K562 (cell line): ENCODE data around the gene LRRN3. TPM values are rescaled to one million over a fixed set of nuclear protein-coding genes. Genes with fewer than 3 reads are reported as not detected.

Source experiments
- ADNP ChIP-seq: fragments of 200-800 bp; sonication (Bioruptor generic); IDR thresholded peaks from 2 replicates; pipeline ENCODE4 v1.6.1; 2016; ENCODE audit warnings: missing genetic modification characterization, missing compliant biosample characterization
- ARID4B ChIP-seq: sonication (generic); formaldehyde crosslinking; IDR thresholded peaks from 2 replicates; pipeline ENCODE4 v1.8.0; 2022; ENCODE audit warnings: mild to moderate bottlenecking, missing genetic modification reagents
- BDP1 ChIP-seq: IDR thresholded peaks from 3 replicates; pipeline ENCODE4 v1.6.1; 2011; ENCODE audit not compliant: insufficient read length, insufficient read depth
- CBX2 ChIP-seq: fragments of 200-600 bp; sonication (generic); IDR thresholded peaks from one replicate; pipeline ENCODE4 v1.6.1; 2012; ENCODE audit warnings: mild to moderate bottlenecking, low read length, inconsistent platforms; ENCODE audit not compliant: insufficient read depth, poor library complexity, severe bottlenecking
- ERF ChIP-seq: fragments of 450-650 bp; formaldehyde crosslinking; IDR thresholded peaks from 2 replicates; pipeline ENCODE4 v1.4.0; 2020; ENCODE audit warnings: mild to moderate bottlenecking, mixed read lengths
- PTRF ChIP-seq: fragments of 450-650 bp; IDR thresholded peaks from 2 replicates; pipeline ENCODE4 v1.6.1; 2016; ENCODE audit warnings: mild to moderate bottlenecking, missing genetic modification characterization, missing compliant biosample characterization
- PYGO2 ChIP-seq: fragments of 450-650 bp; IDR thresholded peaks from 2 replicates; pipeline ENCODE4 v1.6.1; 2016; ENCODE audit warnings: mild to moderate bottlenecking, missing genetic modification characterization, moderate library complexity, missing compliant biosample characterization
- STAG1 ChIP-seq: sonication (generic); formaldehyde crosslinking; IDR thresholded peaks from 2 replicates; pipeline ENCODE4 v1.5.0; 2020; ENCODE audit warnings: missing genetic modification reagents, borderline replicate concordance
- STAT6 ChIP-seq: sonication (generic); formaldehyde crosslinking; IDR thresholded peaks from 2 replicates; pipeline ENCODE4 v1.8.1; 2023; ENCODE audit warnings: mild to moderate bottlenecking, missing genetic modification reagents
- WHSC1 ChIP-seq: IDR thresholded peaks from one replicate; pipeline ENCODE4 v1.6.1; 2012; ENCODE audit warnings: low read length, control low read depth, inconsistent platforms
- ZNF507 ChIP-seq: conservative IDR thresholded peaks from 2 replicates; pipeline ENCODE4 v1.6.1; 2017; ENCODE audit warnings: missing genetic modification characterization, missing compliant biosample characterization
- polyA plus RNA-seq, 8 experiments: library from polyadenylated mRNA; depleted of rRNA in 4 of 8; stranded (reverse) in 5 of 8; unstranded in 3 of 8; fragments of >200 nt; fragmentation: Nextera tagmentation in 2 of 8; fragmentation: Illumina TruSeq in 1 of 8; extraction: Ambion mirVana in 2 of 8; extraction: Trizol in 1 of 8; gene quantifications; 2 replicates each; pipeline versions ENCODE4 v1.2.1 to v1.2.3, GENCODE V29; 2011 to 2014; ENCODE audit warnings: inconsistent platforms in 1 of 8, missing spikeins in 1 of 8
- total RNA-seq, 7 experiments: library from RNA; depleted of rRNA in 6 of 7; stranded (reverse); fragments of >200 nt in 6 of 7; fragmentation: Illumina TruSeq in 2 of 7; extraction: Trizol in 2 of 7; gene quantifications; 2 replicates each; pipeline versions ENCODE4 v1.2.1 to v1.2.3, GENCODE V29; 2011 to 2021; ENCODE audit warnings: low replicate concordance in 1 of 7
- TF ChIP-seq, protein P1 (sequence below), 3 experiments: fragments of 200-800 bp in 1 of 3; fragments of 250-450 bp in 1 of 3; fragments of 450-650 bp in 1 of 3; sonication (Bioruptor Pico) in 1 of 3; sonication (Bioruptor generic) in 1 of 3; formaldehyde crosslinking in 1 of 3; IDR thresholded peaks; 2 replicates each; pipeline versions ENCODE4 v1.6.1 to v1.8.0; 2016 to 2022; ENCODE audit warnings: mild to moderate bottlenecking in 2 of 3, missing genetic modification characterization in 2 of 3, missing compliant biosample characterization in 1 of 3, moderate library complexity in 1 of 3

LRRN3 gene
- total and polyA plus RNA-seq, 9 of the 15 experiments (the other 6 are each of a cell fraction or from before 2014, with no cell fraction given), result 0.05 to 1.00 (median 0.20) TPM; not detected in 1

GRCh38 chr7:111113263-111114017 lies 22.5 kb downstream of the LRRN3 start (continued):
- TF ChIP-seq STAT6 (no peak), ARID4B (CRISPR knock-in tag) (no peak), PTRF (tag) (no peak), PYGO2 (no peak), ADNP (no peak), BDP1 (no peak), ERF (CRISPR knock-in tag) (no peak), ZNF507 (tag) (no peak), STAG1 (no peak), CBX2 (no peak), WHSC1 (no peak)
- TF ChIP-seq, protein P1, sequence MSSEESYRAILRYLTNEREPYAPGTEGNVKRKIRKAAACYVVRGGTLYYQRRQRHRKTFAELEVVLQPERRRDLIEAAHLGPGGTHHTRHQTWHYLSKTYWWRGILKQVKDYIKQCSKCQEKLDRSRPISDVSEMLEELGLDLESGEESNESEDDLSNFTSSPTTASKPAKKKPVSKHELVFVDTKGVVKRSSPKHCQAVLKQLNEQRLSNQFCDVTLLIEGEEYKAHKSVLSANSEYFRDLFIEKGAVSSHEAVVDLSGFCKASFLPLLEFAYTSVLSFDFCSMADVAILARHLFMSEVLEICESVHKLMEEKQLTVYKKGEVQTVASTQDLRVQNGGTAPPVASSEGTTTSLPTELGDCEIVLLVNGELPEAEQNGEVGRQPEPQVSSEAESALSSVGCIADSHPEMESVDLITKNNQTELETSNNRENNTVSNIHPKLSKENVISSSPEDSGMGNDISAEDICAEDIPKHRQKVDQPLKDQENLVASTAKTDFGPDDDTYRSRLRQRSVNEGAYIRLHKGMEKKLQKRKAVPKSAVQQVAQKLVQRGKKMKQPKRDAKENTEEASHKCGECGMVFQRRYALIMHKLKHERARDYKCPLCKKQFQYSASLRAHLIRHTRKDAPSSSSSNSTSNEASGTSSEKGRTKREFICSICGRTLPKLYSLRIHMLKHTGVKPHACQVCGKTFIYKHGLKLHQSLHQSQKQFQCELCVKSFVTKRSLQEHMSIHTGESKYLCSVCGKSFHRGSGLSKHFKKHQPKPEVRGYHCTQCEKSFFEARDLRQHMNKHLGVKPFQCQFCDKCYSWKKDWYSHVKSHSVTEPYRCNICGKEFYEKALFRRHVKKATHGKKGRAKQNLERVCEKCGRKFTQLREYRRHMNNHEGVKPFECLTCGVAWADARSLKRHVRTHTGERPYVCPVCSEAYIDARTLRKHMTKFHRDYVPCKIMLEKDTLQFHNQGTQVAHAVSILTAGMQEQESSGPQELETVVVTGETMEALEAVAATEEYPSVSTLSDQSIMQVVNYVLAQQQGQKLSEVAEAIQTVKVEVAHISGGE (CRISPR knock-in tag; IDR thresholded peaks at IDR 0.05), result no peak
